GM12864 (cell line): ENCODE results near the gene PIGA.
A peak's percentile ranks its signal among the peaks of the same experiment; 100 is the strongest.
"Not testable (repeated sequence)": the region's sequence is repeated elsewhere in the genome, so short reads cannot be mapped to it uniquely, and the experiment has no call there.

Experiments
- DNase-seq: peaks from one replicate; pipeline ENCODE4 v3.0.0-alpha.2; 2011; ENCODE audit warnings: low read depth
- H3K4me3 ChIP-seq: 2 replicates; pipeline ENCODE4 v1.5.1; 2011; ENCODE audit warnings: mild to moderate bottlenecking, low read depth, low read length, control low read depth
- CTCF ChIP-seq: IDR thresholded peaks from 2 replicates; pipeline ENCODE4 v1.5.1; 2011; ENCODE audit warnings: low read depth, mild to moderate bottlenecking, moderate library complexity, low read length, control low read depth, inconsistent platforms; ENCODE audit errors: missing control alignments

Gene PIGA

DNA sequence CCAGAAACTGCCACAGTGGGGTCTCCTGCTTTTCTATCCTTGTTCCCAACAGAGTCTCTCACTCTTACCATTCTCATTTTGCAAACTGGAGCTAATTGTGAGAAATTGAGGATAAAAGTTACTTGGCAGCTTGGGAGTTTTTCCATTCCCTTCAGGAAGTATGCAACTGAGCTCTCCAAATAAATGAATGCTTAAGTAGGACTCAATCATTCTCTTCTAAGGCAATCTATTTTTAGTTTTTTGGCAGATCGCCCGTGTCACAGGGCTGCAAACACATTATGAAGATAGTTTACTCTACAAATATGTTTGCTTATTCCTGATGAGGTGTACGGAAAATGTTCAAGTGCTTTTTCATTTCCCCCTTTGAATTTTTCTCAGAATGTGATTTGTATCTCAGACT, 25.2 kb downstream of the PIGA start:
- no peak overlapping the region for H3K4me3 ChIP-seq
- no peak for DNase-seq
- no peak for TF ChIP-seq CTCF

DNA sequence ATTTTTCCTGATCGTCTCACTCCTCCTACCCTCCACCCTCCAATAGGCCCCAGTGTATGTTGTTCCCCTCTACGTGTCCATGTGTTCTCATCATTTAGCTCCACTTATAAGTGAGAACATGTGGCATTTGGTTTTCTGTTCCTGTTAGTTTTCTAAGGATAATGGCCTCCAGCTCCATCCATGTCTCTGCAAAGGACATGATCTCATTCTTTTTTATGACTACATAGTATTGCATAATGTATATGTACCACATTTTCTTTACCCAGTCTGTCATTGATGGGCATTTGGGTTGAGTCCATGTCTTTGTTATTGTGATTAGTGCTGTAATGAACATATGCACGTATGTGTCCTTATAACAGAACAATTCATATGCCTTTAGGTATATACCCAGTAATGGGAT, 29.4 kb downstream of the PIGA start:
- not testable (repeated sequence) for DNase-seq, H3K4me3 ChIP-seq

GRCh38 chrX:15301924-15302323, 33.4 kb downstream of the PIGA start:
- no peak for DNase-seq

DNA sequence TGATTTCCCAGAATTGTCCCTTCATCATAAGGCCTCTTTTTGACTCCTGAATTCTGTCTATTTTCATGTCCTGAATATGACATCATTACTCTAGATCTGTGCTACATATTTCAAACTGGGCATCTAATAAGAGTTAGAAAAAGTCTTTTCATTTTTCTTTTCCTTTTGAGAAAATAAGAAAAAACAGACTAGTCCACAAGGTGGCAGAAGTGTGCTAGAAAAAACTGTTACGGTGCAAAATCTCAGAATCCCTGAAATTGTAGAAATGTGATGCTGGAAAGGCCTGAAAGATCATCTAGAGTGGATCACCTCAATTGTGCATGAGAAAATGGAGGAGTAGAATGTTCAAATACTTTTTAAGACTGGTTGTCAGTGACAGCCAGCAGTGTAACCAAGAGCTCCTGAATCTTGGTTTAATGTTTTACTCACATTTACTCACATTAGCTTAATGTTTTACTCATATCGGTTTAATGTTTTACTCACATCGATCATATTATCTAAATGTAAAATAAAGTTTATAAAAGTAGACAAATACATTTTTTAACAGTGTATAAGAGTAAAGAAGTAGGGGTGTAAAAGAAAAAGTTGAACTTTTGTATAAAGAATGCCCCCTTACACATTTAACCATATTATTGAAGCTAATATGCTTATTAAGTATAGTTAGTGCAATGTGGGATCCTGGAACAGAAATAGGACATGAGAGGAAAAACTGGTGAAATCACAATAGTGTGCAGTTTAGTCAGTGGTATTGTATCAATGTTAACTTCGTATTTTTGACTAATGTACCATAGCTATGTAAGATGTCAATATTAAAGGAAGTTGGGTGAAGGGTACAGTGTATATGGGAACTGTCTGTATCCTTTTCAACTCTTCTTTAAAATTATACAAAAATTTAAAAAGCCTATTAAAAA, 35.1 kb downstream of the PIGA start:
- TF ChIP-seq CTCF: peak; percentile 19
- no peak for DNase-seq
- H3K4me3 ChIP-seq: no peak overlapping the region

More at GRCh38 chrX:15301924-15302323, 33.4 kb downstream of the PIGA start:
- TF ChIP-seq CTCF: no peak
- H3K4me3 ChIP-seq: no peak overlapping the region

DNA sequence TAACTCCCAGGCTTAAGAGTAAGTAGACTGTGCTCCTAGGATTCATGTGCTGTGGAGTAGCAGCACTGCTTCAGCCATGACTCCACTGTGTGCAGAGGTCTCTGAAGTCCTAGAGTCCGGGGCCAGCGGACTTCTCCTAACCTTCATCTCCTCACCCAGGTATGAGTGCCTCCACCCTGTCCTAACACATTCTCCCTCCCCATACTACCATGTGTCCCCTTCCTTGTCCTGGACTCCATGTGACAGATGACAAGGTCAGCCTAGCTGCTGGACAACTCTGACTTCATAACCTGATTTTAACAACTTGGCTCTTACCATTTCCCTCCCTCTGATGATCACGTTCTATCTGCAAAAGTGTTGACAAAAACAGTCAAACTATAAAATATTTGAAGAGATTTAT, 36.5 kb downstream of the PIGA start:
- no peak for DNase-seq
- no peak overlapping the region for H3K4me3 ChIP-seq
- TF ChIP-seq CTCF: no peak

GRCh38 chrX:15298201-15298600, 37.1 kb downstream of the PIGA start:
- no peak for TF ChIP-seq CTCF
- DNase-seq: no peak

GRCh38 chrX:15293451-15293850, 41.9 kb downstream of the PIGA start:
- no peak for TF ChIP-seq CTCF
- DNase-seq: no peak
- no peak overlapping the region for H3K4me3 ChIP-seq

More at GRCh38 chrX:15298201-15298600, 37.1 kb downstream of the PIGA start:
- no peak overlapping the region for H3K4me3 ChIP-seq
